SK-N-DZ (cell line): ENCODE measurements around the gene NHERF1.
A peak's percentile ranks its signal among the peaks of the same experiment; 100 is the strongest.

Source experiments
- DNase-seq: peaks from one replicate; pipeline ENCODE4 v3.0.0-alpha.2; 2015; ENCODE audit warnings: low spot score

NHERF1 gene

GRCh38 chr17:74768069-74768762, 19.8 kb downstream of the NHERF1 start:
- no peak for DNase-seq

- DNase-seq, result no peak
Observed at GRCh38 chr17:74768763-74769114, 20.3 kb downstream of the NHERF1 start.

- no peak for DNase-seq
Observed at GRCh38 chr17:74769266-74769855, 20.9 kb downstream of the NHERF1 start.

- no peak for DNase-seq
Observed at GRCh38 chr17:74769856-74770497, 21.5 kb downstream of the NHERF1 start.

GRCh38 chr17:74770498-74771318, 22.3 kb downstream of the NHERF1 start:
- peak; percentile 63 for DNase-seq

- DNase-seq, result no peak
Observed at GRCh38 chr17:74771319-74771914, 23.0 kb downstream of the NHERF1 start.

- DNase-seq, result no peak
Observed at GRCh38 chr17:74772053-74772452, 23.6 kb downstream of the NHERF1 start.

- no peak for DNase-seq
Observed at GRCh38 chr17:74773414-74773813, 25.0 kb downstream of the NHERF1 start.

GRCh38 chr17:74773871-74774286, 25.5 kb downstream of the NHERF1 start:
- no peak for DNase-seq

GRCh38 chr17:74775409-74776043, 27.1 kb downstream of the NHERF1 start:
- DNase-seq, result no peak

GRCh38 chr17:74776044-74776962, 27.9 kb downstream of the NHERF1 start, which contains the start of gene NAT9:
TSS of gene NAT9 (minus strand) at chr17:74776345. CDS start at chr17:74775698, 647 bp downstream.
- DNase-seq, result peak; percentile 97

- DNase-seq, result no peak
Observed at GRCh38 chr17:74776990-74777389, 28.6 kb downstream of the NHERF1 start.

- no peak for DNase-seq
Observed at GRCh38 chr17:74777901-74778515, 29.6 kb downstream of the NHERF1 start.

GRCh38 chr17:74778960-74779359, 30.5 kb downstream of the NHERF1 start:
- DNase-seq, result no peak

- DNase-seq, result no peak
Observed at GRCh38 chr17:74779501-74779900, 31.1 kb downstream of the NHERF1 start.

GRCh38 chr17:74779948-74780400, 31.5 kb downstream of the NHERF1 start:
- no peak for DNase-seq

GRCh38 chr17:74780443-74781238, 32.2 kb downstream of the NHERF1 start:
- DNase-seq, result peak; percentile 47

GRCh38 chr17:74782571-74782970, 34.1 kb downstream of the NHERF1 start:
- DNase-seq, result no peak
